Measurements from ENCODE around the gene TANGO6.
"Not testable (repeated sequence)": the region's sequence is repeated elsewhere in the genome, so short reads cannot be mapped to it uniquely, and the experiment has no call there.

The TANGO6 gene

GRCh38 chr16:69108064-69108904, 265.0 kb downstream of the TANGO6 start:
- DNase-seq = no peak

- no peak for DNase-seq
Observed at GRCh38 chr16:69108905-69109252, 265.5 kb downstream of the TANGO6 start.

- no peak for DNase-seq
Observed at GRCh38 chr16:69109486-69110270, 266.3 kb downstream of the TANGO6 start.

GRCh38 chr16:69110406-69110805, 267.1 kb downstream of the TANGO6 start:
- DNase-seq = no peak

GRCh38 chr16:69111216-69111875, 268.0 kb downstream of the TANGO6 start:
- no peak for DNase-seq

- no peak for DNase-seq
Observed at GRCh38 chr16:69111876-69112230, 268.5 kb downstream of the TANGO6 start.

GRCh38 chr16:69112285-69113129, 269.2 kb downstream of the TANGO6 start:
- DNase-seq = peak; percentile 18

- DNase-seq = no peak
Observed at GRCh38 chr16:69113216-69113615, 269.9 kb downstream of the TANGO6 start.

GRCh38 chr16:69114346-69114975, 271.1 kb downstream of the TANGO6 start:
- DNase-seq = no peak

- DNase-seq = no peak
Observed at GRCh38 chr16:69114976-69115355, 271.6 kb downstream of the TANGO6 start.

- no peak for DNase-seq
Observed at GRCh38 chr16:69115361-69115760, 272.0 kb downstream of the TANGO6 start.

- no peak for DNase-seq
Observed at GRCh38 chr16:69115837-69116236, 272.5 kb downstream of the TANGO6 start.

- no peak for DNase-seq
Observed at GRCh38 chr16:69116256-69116875, 273.0 kb downstream of the TANGO6 start.

- no peak for DNase-seq
Observed at GRCh38 chr16:69116906-69117305, 273.6 kb downstream of the TANGO6 start.

- no peak for DNase-seq
Observed at GRCh38 chr16:69118468-69118867, 275.1 kb downstream of the TANGO6 start.

- no peak for DNase-seq
Observed at GRCh38 chr16:69118994-69119393, 275.7 kb downstream of the TANGO6 start.

- no peak for DNase-seq
Observed at GRCh38 chr16:69119536-69119935, 276.2 kb downstream of the TANGO6 start.

- DNase-seq = no peak
Observed at GRCh38 chr16:69120096-69120664, 276.8 kb downstream of the TANGO6 start.

GRCh38 chr16:69123910-69124309, 280.6 kb downstream of the TANGO6 start:
- DNase-seq = peak; percentile 57

GRCh38 chr16:69124406-69124805, 281.1 kb downstream of the TANGO6 start:
- not testable (repeated sequence) for DNase-seq

- not testable (repeated sequence) for DNase-seq
Observed at GRCh38 chr16:69124961-69125360, 281.6 kb downstream of the TANGO6 start.
